Measurements from ENCODE around the gene PLAAT4. TPM values are rescaled to one million over a fixed set of nuclear protein-coding genes. Genes with fewer than 3 reads are reported as not detected.
A peak's percentile ranks its signal among the peaks of the same experiment; 100 is the strongest.

The PLAAT4 gene
- total RNA-seq, 1 experiment from 2014 or later, result 1.2 TPM

GRCh38 chr11:63490551-63491239 is 45.9 kb upstream of the PLAAT4 start, which contains the start of gene PLAAT5:
PLAAT5 (minus strand) TSS chr11:63491167; CDS start chr11:63491034, 133 bp downstream.
- Mint-ChIP-seq H3K4me3 (ENCODE audit: unreplicated experiment) (peak within 1 kb of the TSS; percentile 78), H3K27me3 (ENCODE audit: insufficient read depth, unreplicated experiment) (no peaks in the 10 kb centered on the region), H3K9me3 (ENCODE audit: unreplicated experiment) (peaks cover 27% of the 10 kb centered on the region), H3K27ac (ENCODE audit: unreplicated experiment) (peak within 1 kb of the TSS; percentile 89), H3K4me1 (ENCODE audit: low read depth, unreplicated experiment) (peaks cover 18% of the 10 kb centered on the region), H3K36me3 (ENCODE audit: insufficient read depth, unreplicated experiment) (peaks cover 7% of the 10 kb centered on the region)
- peaks cover 20% of the 10 kb centered on the region for H3K9me3 ChIP-seq
- H3K36me3 ChIP-seq (ENCODE audit: control insufficient read depth, insufficient read depth, low read length), result peaks cover 1% of the 10 kb centered on the region; the same call in 1 of the 2 replicates
- DNase-seq, result peak in 1 of 2 experiments; percentile 29
- ChIA-PET POLR2A (no interaction called here), CTCF (interaction anchor here (1.8 to 1.9 kb wide), 2 partner anchors 12 to 18 kb away, joined by 11 to 22 read pairs; no protein-coding TSS in a partner anchor)
- peaks cover 18% of the 10 kb centered on the region for H3K4me1 ChIP-seq
- TF ChIP-seq, protein P1, sequence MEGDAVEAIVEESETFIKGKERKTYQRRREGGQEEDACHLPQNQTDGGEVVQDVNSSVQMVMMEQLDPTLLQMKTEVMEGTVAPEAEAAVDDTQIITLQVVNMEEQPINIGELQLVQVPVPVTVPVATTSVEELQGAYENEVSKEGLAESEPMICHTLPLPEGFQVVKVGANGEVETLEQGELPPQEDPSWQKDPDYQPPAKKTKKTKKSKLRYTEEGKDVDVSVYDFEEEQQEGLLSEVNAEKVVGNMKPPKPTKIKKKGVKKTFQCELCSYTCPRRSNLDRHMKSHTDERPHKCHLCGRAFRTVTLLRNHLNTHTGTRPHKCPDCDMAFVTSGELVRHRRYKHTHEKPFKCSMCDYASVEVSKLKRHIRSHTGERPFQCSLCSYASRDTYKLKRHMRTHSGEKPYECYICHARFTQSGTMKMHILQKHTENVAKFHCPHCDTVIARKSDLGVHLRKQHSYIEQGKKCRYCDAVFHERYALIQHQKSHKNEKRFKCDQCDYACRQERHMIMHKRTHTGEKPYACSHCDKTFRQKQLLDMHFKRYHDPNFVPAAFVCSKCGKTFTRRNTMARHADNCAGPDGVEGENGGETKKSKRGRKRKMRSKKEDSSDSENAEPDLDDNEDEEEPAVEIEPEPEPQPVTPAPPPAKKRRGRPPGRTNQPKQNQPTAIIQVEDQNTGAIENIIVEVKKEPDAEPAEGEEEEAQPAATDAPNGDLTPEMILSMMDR (IDR thresholded peaks at IDR 0.05; ENCODE audit: insufficient read depth in 1 of 2, low read depth in 1 of 2, low read length in 1 of 2, severe bottlenecking in 1 of 2, unreplicated experiment in 1 of 2), result no peak
- no TSS peak for BruUV-seq (replicated peaks)
- no peaks in the 10 kb centered on the region for H3K27me3 ChIP-seq (replicated peaks; ENCODE audit: control insufficient read depth, insufficient read depth, low read length)
- H3K4me3 ChIP-seq (ENCODE audit: low read depth, low read length), result peak within 1 kb of the TSS; percentile 36
- intact Hi-C loops (cut with micrococcal nuclease; ENCODE audit: unreplicated experiment), result loop anchor here (1.0 to 5.0 kb wide), 3 partner anchors 11 to 132 kb away; no protein-coding TSS in a partner anchor

DNA sequence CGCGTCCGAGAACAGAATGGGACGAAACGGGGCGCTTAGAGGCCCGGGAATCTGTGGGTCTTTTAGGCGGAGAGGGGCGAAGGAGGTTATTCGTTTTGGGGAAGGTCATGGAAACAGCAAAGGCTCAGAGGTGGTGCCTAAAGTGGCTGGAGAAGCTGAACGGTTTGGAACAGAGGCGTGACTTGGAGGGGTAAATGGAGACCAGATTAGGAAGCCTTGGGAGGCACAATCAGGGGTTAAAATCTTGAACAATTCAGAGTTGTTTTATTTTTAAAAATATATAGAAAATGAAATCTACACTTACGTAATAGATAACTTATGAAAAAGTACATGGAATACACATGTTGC is 45.4 kb upstream of the PLAAT4 start:
- intact Hi-C loops (cut with micrococcal nuclease; ENCODE audit: unreplicated experiment), result loop anchor here (1.0 to 5.0 kb wide), 3 partner anchors 12 to 132 kb away; no protein-coding TSS in a partner anchor
- H3K27me3 Mint-ChIP-seq (ENCODE audit: insufficient read depth, unreplicated experiment), result no peaks in the 10 kb centered on the region
- DNase-seq, result no peak
- Histone ChIP-seq H3K36me3 (ENCODE audit: control insufficient read depth, insufficient read depth, low read length) (peaks cover 1% of the 10 kb centered on the region; the same call in 1 of the 2 replicates), H3K4me1 (peaks cover 18% of the 10 kb centered on the region), H3K4me3 (ENCODE audit: low read depth, low read length) (peak overlapping the region; percentile 36), H3K9me3 (peaks cover 20% of the 10 kb centered on the region), H3K27me3 (replicated peaks; ENCODE audit: control insufficient read depth, insufficient read depth, low read length) (no peaks in the 10 kb centered on the region)
- H3K36me3 Mint-ChIP-seq (ENCODE audit: insufficient read depth, unreplicated experiment), result peaks cover 7% of the 10 kb centered on the region
- peak overlapping the region; percentile 89 for H3K27ac Mint-ChIP-seq (ENCODE audit: unreplicated experiment)
- peaks cover 18% of the 10 kb centered on the region for H3K4me1 Mint-ChIP-seq (ENCODE audit: low read depth, unreplicated experiment)
- ChIA-PET CTCF (interaction anchor here (0.9 to 1.9 kb wide), 3 partner anchors 12 to 25 kb away, joined by 3 to 22 read pairs (median 11); no protein-coding TSS in a partner anchor), POLR2A (interaction anchor here (0.6 kb wide), 1 partner anchor 8 kb away, joined by 3 read pairs; no protein-coding TSS in a partner anchor)
- peak overlapping the region; percentile 78 for H3K4me3 Mint-ChIP-seq (ENCODE audit: unreplicated experiment)
- peaks cover 27% of the 10 kb centered on the region for H3K9me3 Mint-ChIP-seq (ENCODE audit: unreplicated experiment)
- TF ChIP-seq, protein P1 (IDR thresholded peaks at IDR 0.05; ENCODE audit: insufficient read depth in 1 of 2, low read depth in 1 of 2, low read length in 1 of 2, severe bottlenecking in 1 of 2, unreplicated experiment in 1 of 2), result no peak
- BruUV-seq (replicated peaks), result TSS peak; percentile 93

DNA sequence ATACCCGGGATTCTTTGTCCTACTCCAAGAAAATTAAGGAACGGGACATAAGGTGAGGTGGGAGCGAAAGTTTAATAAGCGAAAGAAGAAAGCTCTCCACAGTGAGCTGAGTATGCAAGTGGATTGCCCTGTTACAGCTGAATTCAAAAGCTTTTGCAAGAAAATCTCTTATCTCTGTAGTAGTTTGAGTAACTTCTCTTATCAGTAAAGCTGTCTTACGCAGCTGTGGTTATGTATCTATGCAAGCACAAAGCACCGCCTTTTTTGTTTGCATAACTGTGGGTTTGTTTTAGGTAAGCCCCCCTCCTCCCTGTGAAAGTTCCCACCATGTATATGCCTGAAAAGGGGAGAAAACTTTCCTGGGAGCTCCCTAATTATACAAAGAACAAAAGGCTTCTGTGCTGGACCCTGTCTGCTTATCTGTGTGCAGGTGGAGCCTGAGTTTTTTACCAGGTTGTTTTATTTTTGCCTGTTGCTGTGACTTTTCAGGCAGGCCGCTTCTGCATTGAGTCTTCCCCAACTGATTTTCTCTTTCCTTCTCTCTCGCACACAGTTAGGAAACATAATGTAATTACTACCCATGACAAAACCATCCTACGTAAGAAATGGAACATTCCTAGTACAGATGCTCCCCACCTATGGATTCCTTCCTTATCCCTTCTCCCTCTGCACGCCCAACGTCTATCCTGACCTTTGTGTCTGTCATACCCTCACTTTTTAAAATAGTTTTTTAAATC is 44.8 kb upstream of the PLAAT4 start:
- ChIA-PET CTCF (interaction anchor here (0.9 to 1.9 kb wide), 3 partner anchors 13 to 24 kb away, joined by 3 to 22 read pairs (median 11); no protein-coding TSS in a partner anchor), POLR2A (interaction anchor here (0.6 kb wide), 1 partner anchor 8 kb away, joined by 3 read pairs; no protein-coding TSS in a partner anchor)
- H3K4me1 Mint-ChIP-seq (ENCODE audit: low read depth, unreplicated experiment), result peaks cover 18% of the 10 kb centered on the region
- no TSS peak for BruUV-seq (replicated peaks)
- intact Hi-C loops (cut with micrococcal nuclease; ENCODE audit: unreplicated experiment), result loop anchor here (1.0 to 5.0 kb wide), 3 partner anchors 13 to 131 kb away; no protein-coding TSS in a partner anchor
- H3K9me3 Mint-ChIP-seq (ENCODE audit: unreplicated experiment), result peaks cover 28% of the 10 kb centered on the region
- H3K4me3 Mint-ChIP-seq (ENCODE audit: unreplicated experiment), result peak overlapping the region; percentile 78
- Histone ChIP-seq H3K4me3 (ENCODE audit: low read depth, low read length) (no peak overlapping the region; the same call in 1 of the 2 replicates), H3K27me3 (replicated peaks; ENCODE audit: control insufficient read depth, insufficient read depth, low read length) (no peaks in the 10 kb centered on the region), H3K36me3 (ENCODE audit: control insufficient read depth, insufficient read depth, low read length) (peaks cover 1% of the 10 kb centered on the region; the same call in 1 of the 2 replicates), H3K9me3 (peaks cover 20% of the 10 kb centered on the region), H3K4me1 (peaks cover 18% of the 10 kb centered on the region)
- DNase-seq, result peak; percentile 84 to 85
- TF ChIP-seq, protein P1 (IDR thresholded peaks at IDR 0.05; ENCODE audit: insufficient read depth in 1 of 2, low read depth in 1 of 2, low read length in 1 of 2, severe bottlenecking in 1 of 2, unreplicated experiment in 1 of 2), result no peak
- H3K27me3 Mint-ChIP-seq (ENCODE audit: insufficient read depth, unreplicated experiment), result no peaks in the 10 kb centered on the region
- H3K36me3 Mint-ChIP-seq (ENCODE audit: insufficient read depth, unreplicated experiment), result peaks cover 7% of the 10 kb centered on the region
- peak overlapping the region; percentile 89 for H3K27ac Mint-ChIP-seq (ENCODE audit: unreplicated experiment)
